GM21367 (cell line): ENCODE measurements around the gene PVALEF.

ENCODE experiments used
- ATAC-seq: cut with Tn5 transposase; IDR thresholded peaks from one replicate; pipeline ENCODE4 v1.9.1; 2021; ENCODE audit not compliant: unreplicated experiment

PVALEF gene

GRCh38 chr17:81128338-81128737 lies 37.0 kb upstream of the PVALEF start:
- no peak for ATAC-seq

GRCh38 chr17:81128774-81129173 lies 36.5 kb upstream of the PVALEF start:
- ATAC-seq, result no peak

- ATAC-seq, result no peak
These were observed 36.0 kb upstream of the PVALEF start for GRCh38 chr17:81129289-81129688.

GRCh38 chr17:81129711-81130367 lies 35.5 kb upstream of the PVALEF start:
- no peak for ATAC-seq

- no peak for ATAC-seq
These were observed 34.6 kb upstream of the PVALEF start for GRCh38 chr17:81130385-81131361.

- ATAC-seq, result no peak
These were observed 33.7 kb upstream of the PVALEF start for GRCh38 chr17:81131486-81132196.

- ATAC-seq, result no peak
These were observed 33.1 kb upstream of the PVALEF start for GRCh38 chr17:81132197-81132540.

GRCh38 chr17:81132770-81133723 lies 32.3 kb upstream of the PVALEF start:
- ATAC-seq, result no peak

- ATAC-seq, result no peak
These were observed 31.1 kb upstream of the PVALEF start for GRCh38 chr17:81134064-81134781.

GRCh38 chr17:81135505-81136278 lies 29.6 kb upstream of the PVALEF start:
- ATAC-seq, result no peak

GRCh38 chr17:81136366-81136765 lies 28.9 kb upstream of the PVALEF start:
- no peak for ATAC-seq

GRCh38 chr17:81137248-81137647 lies 28.1 kb upstream of the PVALEF start:
- no peak for ATAC-seq

GRCh38 chr17:81138083-81138482 lies 27.2 kb upstream of the PVALEF start:
- ATAC-seq, result no peak

- no peak for ATAC-seq
These were observed 26.8 kb upstream of the PVALEF start for GRCh38 chr17:81138500-81138899.

GRCh38 chr17:81139428-81139827 lies 25.9 kb upstream of the PVALEF start:
- no peak for ATAC-seq

GRCh38 chr17:81140018-81140417 lies 25.3 kb upstream of the PVALEF start:
- ATAC-seq, result no peak

- ATAC-seq, result no peak
These were observed 24.6 kb upstream of the PVALEF start for GRCh38 chr17:81140695-81141094.

GRCh38 chr17:81142301-81143199 lies 22.8 kb upstream of the PVALEF start:
- no peak for ATAC-seq
